Fibroblast of lung (primary cell): ENCODE measurements around the gene WDR27.

Experiments
- EZH2 ChIP-seq: IDR thresholded peaks from 2 replicates; pipeline ENCODE4 v1.5.1; 2012; ENCODE audit warnings: low read length, control low read depth, mild to moderate bottlenecking; ENCODE audit errors: missing control alignments
- TF ChIP-seq, protein P1 (sequence below), 2 donors: IDR thresholded peaks in 1 of 2; conservative IDR thresholded peaks in 1 of 2; 1 replicate in 1 of 2; 2 replicates in 1 of 2; pipeline ENCODE4 v1.5.1; 2011 to 2012; ENCODE audit warnings: low read length in 2 of 2, control low read depth in 1 of 2, inconsistent platforms in 1 of 2, low read depth in 1 of 2, mild to moderate bottlenecking in 1 of 2

DNA sequence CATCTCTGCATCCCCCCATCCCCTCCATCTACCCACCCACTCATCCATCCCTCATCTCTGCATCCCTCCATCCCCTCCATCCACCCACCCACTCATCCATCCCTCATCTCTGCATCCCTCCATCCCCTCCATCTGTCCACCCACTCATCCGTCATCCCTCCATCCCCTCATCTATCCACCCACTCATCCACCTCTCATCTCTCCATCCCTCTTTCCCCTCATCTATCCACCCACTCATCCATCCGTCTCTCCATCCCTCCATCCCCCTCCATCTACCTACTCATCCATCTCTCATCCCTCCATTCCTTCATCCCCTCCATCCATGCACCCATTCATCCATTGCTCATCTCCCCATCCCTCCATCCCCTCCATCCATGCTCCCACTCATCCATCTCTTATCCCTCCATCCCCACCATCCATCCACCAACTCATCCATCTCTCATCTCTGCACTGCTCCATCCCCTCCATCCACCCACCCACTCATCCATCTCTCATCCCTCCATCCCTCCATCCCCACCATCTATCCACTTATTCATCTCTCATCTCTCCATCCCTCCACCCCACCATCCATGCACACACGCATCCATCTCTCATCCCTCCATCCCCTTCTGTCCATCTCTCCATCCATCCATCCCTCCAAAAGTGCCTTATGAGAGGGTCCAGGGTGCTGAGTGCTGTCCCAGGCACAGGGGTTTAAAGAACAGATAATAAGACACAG is 51.4 kb downstream of the WDR27 start:
- TF ChIP-seq, protein P1, sequence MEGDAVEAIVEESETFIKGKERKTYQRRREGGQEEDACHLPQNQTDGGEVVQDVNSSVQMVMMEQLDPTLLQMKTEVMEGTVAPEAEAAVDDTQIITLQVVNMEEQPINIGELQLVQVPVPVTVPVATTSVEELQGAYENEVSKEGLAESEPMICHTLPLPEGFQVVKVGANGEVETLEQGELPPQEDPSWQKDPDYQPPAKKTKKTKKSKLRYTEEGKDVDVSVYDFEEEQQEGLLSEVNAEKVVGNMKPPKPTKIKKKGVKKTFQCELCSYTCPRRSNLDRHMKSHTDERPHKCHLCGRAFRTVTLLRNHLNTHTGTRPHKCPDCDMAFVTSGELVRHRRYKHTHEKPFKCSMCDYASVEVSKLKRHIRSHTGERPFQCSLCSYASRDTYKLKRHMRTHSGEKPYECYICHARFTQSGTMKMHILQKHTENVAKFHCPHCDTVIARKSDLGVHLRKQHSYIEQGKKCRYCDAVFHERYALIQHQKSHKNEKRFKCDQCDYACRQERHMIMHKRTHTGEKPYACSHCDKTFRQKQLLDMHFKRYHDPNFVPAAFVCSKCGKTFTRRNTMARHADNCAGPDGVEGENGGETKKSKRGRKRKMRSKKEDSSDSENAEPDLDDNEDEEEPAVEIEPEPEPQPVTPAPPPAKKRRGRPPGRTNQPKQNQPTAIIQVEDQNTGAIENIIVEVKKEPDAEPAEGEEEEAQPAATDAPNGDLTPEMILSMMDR (conservative IDR thresholded peaks at IDR 0.05 in 1 of 2, IDR thresholded peaks at IDR 0.05 in 1 of 2; ENCODE audit: low read depth in 1 of 2, low read length in 2 of 2): no peak
- no peak for TF ChIP-seq EZH2
